Fibroblast of skin of left quadriceps (primary cell): Measurements from ENCODE around the gene SYNGR4.
"Not testable (repeated sequence)": the region's sequence is repeated elsewhere in the genome, so short reads cannot be mapped to it uniquely, and the experiment has no call there.

Source experiments
- DNase-seq, 2 experiments: peaks; one replicate each; pipeline ENCODE4 v3.0.0-alpha.2; 2013; ENCODE audit warnings: low read depth in 2 of 2

Gene SYNGR4

GRCh38 chr19:48363810-48364597 lies at the start of gene SYNGR4, which contains the start of gene TMEM143:
TSS of gene SYNGR4 (plus strand) at chr19:48364367. CDS start at chr19:48365843, 1,476 bp downstream.
TSS of gene TMEM143 (minus strand) at chr19:48363940. CDS start at chr19:48363920, 20 bp downstream.
- DNase-seq = peak; percentile 99

GRCh38 chr19:48315712-48316111 lies 48.5 kb upstream of the SYNGR4 start:
- no peak for DNase-seq

GRCh38 chr19:48317708-48317960 lies 46.5 kb upstream of the SYNGR4 start:
- DNase-seq = not testable (repeated sequence)

GRCh38 chr19:48318286-48318987 lies 45.7 kb upstream of the SYNGR4 start:
- no peak for DNase-seq

- DNase-seq = peak; percentile 57 to 60
Observed at GRCh38 chr19:48319647-48320541, 44.3 kb upstream of the SYNGR4 start.

GRCh38 chr19:48321372-48321621 lies 42.9 kb upstream of the SYNGR4 start:
- DNase-seq = peak; percentile 78 to 79

- DNase-seq = peak; percentile 98
Observed at GRCh38 chr19:48321622-48322591, 42.3 kb upstream of the SYNGR4 start.

- peak; percentile 86 to 89 for DNase-seq
Observed at GRCh38 chr19:48325265-48325910, 38.8 kb upstream of the SYNGR4 start, which contains the start of gene EMP3. TSS of gene EMP3 (plus strand) at chr19:48325552. CDS start at chr19:48326845, 1,293 bp downstream.

- DNase-seq = no peak
Observed at GRCh38 chr19:48329167-48329891, 34.8 kb upstream of the SYNGR4 start.

GRCh38 chr19:48330012-48330681 lies 34.0 kb upstream of the SYNGR4 start:
- no peak for DNase-seq

- no peak for DNase-seq
Observed at GRCh38 chr19:48332351-48332661, 31.9 kb upstream of the SYNGR4 start.

- DNase-seq = peak; percentile 93 to 94
Observed at GRCh38 chr19:48332662-48333466, 31.3 kb upstream of the SYNGR4 start.

GRCh38 chr19:48333467-48334384 lies 30.4 kb upstream of the SYNGR4 start:
- DNase-seq = peak; percentile 81 to 82

GRCh38 chr19:48338253-48338755 lies 25.9 kb upstream of the SYNGR4 start:
- no peak for DNase-seq

GRCh38 chr19:48338802-48339503 lies 25.2 kb upstream of the SYNGR4 start:
- no peak for DNase-seq

GRCh38 chr19:48340995-48341394 lies 23.2 kb upstream of the SYNGR4 start:
- no peak for DNase-seq
